Upper lobe of left lung (tissue), 4 donors: ENCODE results near the gene DACH1.

Source experiments
- POLR2A ChIP-seq, 4 donors: fragments of 450-650 bp; IDR thresholded peaks; one replicate each; pipeline ENCODE4 v1.5.1; 2016 to 2017; ENCODE audit warnings: antibody characterized with exemption in 4 of 4, mild to moderate bottlenecking in 2 of 4
- TF ChIP-seq, protein P1 (sequence below), 6 experiments: fragments of 450-650 bp in 4 of 6; fragments of 200-600 bp in 2 of 6; sonication (generic) in 2 of 6; IDR thresholded peaks; one replicate each; pipeline ENCODE4 v1.5.1; 2016 to 2019; ENCODE audit warnings: antibody characterized with exemption in 6 of 6

DNA sequence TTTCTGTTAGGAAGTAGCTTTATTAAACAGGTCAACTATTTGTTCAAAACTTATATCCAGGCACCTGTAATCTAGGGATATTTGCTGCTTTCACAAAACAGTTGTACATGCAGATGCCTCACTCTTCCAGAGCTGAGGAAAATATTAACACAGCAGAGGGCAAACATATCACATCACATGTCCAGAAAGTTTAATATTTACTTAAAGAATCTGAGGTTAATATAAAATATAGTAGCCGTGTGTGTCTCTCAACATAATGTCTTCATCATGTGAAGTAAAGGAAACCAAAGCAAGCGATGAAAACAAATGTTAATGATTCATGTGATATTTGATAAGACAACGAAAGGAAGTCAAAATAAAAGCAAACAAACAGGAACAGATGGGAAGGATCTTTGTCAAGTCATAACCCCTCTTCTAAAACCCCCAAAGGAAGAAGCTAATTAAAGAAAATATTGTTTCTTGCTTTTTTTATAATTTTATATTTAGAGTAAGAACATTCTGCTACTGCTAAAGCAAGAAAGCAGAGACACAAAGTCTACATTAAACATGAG lies 418.8 kb downstream of the DACH1 start:
- no peak for TF ChIP-seq POLR2A (IDR thresholded peaks at IDR 0.05)
- TF ChIP-seq, protein P1, sequence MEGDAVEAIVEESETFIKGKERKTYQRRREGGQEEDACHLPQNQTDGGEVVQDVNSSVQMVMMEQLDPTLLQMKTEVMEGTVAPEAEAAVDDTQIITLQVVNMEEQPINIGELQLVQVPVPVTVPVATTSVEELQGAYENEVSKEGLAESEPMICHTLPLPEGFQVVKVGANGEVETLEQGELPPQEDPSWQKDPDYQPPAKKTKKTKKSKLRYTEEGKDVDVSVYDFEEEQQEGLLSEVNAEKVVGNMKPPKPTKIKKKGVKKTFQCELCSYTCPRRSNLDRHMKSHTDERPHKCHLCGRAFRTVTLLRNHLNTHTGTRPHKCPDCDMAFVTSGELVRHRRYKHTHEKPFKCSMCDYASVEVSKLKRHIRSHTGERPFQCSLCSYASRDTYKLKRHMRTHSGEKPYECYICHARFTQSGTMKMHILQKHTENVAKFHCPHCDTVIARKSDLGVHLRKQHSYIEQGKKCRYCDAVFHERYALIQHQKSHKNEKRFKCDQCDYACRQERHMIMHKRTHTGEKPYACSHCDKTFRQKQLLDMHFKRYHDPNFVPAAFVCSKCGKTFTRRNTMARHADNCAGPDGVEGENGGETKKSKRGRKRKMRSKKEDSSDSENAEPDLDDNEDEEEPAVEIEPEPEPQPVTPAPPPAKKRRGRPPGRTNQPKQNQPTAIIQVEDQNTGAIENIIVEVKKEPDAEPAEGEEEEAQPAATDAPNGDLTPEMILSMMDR (IDR thresholded peaks at IDR 0.05): no peak
